ENCODE measurements around the gene GALR2.
"Not testable (repeated sequence)": the region's sequence is repeated elsewhere in the genome, so short reads cannot be mapped to it uniquely, and the experiment has no call there.

Gene GALR2

GRCh38 chr17:76050538-76051467, 23.8 kb upstream of the GALR2 start:
- no peak for DNase-seq

- no peak for DNase-seq
These were observed 23.0 kb upstream of the GALR2 start for GRCh38 chr17:76051561-76051960.

GRCh38 chr17:76053246-76054111, 21.1 kb upstream of the GALR2 start:
- no peak for DNase-seq

- no peak for DNase-seq
These were observed 20.5 kb upstream of the GALR2 start for GRCh38 chr17:76054112-76054476.

DNA sequence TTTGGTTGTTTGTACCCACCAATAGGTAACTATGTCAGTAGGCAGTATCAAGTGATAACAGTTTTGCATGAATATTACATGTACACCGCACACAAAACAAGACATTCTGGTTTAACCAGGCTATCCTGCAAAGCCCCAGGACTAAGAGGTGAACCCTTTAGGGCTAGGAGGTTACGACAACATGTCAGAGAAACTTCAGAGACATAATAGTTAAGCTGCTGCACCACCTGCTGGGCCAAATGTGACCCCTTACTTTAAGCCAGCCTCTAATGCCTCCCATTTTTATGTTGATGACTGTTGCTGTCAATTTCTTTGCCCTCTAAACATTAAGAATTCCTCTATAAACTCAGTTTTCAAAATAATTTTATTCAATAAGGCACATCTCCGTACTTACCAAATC, 17.7 kb upstream of the GALR2 start:
- DNase-seq = no peak

GRCh38 chr17:76058264-76058663, 16.3 kb upstream of the GALR2 start:
- DNase-seq = not testable (repeated sequence)

DNA sequence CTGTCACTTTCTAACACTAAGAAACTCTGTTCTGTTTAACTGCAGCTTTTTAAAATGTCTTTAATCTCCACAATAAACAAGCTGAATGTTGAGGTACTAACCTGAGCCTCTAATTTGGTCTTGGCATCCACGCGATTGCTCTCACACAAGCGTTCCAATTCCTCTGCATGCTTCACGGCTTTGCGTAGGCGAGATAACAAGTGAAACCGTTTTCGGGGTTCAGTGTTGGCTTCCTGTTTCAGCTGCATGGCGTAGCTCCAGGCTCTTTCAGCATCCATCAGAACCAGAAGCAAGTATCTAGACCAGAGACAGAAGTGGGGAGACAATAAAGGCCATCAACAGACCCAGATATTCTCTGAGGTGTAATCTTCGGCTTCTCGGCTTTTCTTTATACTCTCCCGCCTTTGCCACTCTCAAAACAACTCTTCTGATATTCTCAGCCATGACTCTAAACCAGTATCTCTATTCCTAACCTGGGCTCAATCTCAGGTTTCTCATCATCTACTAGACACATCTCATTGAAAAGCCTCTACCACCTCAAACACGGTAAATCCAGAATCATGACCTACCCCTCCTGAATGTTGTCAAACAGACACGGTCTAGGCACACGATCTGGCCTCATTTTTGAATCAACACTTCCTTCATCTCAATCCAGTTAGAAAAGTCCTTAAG, 10.6 kb upstream of the GALR2 start:
- DNase-seq = no peak

GRCh38 chr17:76065775-76066174, 8.8 kb upstream of the GALR2 start:
- DNase-seq = no peak

DNA sequence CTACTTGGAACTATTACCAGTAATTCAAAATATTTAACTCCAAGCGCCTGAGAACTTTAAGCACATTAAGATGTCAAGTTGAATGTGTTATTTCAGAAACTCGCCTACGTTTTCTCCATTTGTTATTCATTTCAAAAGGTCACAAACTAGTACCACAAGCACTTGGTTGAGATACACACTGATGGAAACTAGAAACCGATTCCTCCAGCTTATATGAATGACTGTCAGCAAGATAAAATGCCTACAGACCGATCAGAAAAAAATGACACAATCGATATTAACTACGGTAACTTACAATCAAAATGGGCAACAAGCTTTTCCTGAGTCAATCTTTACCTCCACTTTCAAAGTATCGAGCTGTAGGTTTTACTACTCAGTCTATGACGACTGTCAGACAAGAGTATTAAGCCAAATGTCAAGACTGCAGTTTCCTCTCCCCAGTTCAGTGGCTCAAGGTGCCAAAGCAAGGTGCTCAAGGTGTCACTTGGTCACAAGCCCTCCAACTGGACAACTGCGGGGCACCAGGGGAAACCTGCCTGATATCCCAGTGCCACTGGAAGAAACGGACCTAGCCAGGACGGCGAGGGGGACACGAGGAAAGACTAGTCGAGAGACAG, 2.9 kb upstream of the GALR2 start:
- DNase-seq = no peak

GRCh38 chr17:76072148-76072858, 2.3 kb upstream of the GALR2 start, which contains the start of gene SRP68:
Gene SRP68 (minus strand): TSS chr17:76072517. CDS start chr17:76072491, 26 bp downstream.
- peak; percentile 86 for DNase-seq

DNA sequence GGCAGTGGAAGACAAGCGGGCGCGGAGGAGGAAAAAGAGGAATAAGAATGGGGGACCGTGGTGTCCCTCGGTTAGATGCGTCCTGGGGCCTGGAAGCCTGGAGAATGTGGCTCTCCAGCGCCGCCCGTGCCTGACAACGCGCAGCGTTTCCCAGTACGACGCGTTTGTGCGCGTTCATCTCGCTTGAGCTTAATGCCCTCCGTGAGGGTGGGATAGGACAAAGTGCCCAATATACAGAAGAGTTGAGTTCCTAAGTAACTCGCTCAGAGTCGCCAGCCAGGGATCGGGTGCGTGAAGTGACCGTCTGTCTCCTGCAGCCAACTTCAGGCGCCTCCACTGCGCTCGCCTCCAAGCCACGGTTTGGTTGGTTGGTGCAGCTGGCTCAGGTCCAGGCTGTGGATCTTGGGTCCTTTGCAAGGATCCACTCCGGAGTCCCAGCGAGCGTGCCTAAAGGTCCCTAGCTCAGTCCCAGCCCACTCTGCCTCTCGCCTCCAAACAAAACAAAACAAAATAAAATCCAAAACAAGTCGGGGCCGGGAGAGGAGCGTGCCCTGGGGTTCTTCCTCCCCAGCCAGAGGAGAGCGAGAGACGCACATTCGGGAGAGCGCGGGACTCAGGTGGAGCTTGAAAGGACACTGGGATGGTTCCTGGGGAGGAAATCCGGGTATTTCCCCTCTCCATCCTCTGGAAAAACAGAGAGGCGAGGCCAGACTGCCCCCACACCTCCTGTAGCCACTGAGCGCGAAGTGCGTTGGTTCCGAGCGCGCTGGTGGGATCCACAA, 974 bp downstream of the GALR2 start:
- no peak for DNase-seq

DNA sequence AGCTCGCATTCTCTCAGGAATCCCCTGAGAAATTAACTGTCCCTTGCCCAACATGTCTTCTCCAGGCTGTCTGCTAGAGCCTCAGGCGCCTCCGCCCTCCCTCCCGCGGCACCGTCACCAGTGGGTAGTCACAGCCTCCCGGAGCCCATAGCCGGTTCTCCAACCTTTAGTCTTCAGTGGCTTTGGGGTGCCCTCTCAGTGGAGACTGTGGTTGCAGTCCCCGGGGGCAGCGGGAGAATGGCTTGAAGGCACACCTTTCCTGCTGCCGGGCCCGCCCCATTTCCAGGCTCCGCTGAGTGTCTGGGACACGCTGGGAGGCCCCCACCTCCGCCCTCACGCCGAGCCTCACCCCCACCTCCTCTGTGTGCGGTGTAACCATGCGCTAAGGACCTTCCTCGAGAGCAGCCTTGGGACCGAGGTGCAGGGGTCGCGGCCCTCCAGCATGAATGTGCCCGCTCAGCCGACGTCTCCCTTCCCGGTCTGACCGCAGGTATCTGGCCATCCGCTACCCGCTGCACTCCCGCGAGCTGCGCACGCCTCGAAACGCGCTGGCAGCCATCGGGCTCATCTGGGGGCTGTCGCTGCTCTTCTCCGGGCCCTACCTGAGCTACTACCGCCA, 1.7 kb downstream of the GALR2 start:
- DNase-seq = no peak

DNA sequence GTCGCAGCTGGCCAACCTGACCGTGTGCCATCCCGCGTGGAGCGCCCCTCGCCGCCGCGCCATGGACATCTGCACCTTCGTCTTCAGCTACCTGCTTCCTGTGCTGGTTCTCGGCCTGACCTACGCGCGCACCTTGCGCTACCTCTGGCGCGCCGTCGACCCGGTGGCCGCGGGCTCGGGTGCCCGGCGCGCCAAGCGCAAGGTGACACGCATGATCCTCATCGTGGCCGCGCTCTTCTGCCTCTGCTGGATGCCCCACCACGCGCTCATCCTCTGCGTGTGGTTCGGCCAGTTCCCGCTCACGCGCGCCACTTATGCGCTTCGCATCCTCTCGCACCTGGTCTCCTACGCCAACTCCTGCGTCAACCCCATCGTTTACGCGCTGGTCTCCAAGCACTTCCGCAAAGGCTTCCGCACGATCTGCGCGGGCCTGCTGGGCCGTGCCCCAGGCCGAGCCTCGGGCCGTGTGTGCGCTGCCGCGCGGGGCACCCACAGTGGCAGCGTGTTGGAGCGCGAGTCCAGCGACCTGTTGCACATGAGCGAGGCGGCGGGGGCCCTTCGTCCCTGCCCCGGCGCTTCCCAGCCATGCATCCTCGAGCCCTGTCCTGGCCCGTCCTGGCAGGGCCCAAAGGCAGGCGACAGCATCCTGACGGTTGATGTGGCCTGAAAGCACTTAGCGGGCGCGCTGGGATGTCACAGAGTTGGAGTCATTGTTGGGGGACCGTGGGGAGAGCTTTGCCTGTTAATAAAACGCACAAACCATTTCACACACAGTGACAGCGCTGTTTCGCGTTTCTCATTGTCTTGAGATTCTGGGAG, 2.4 kb downstream of the GALR2 start:
- no peak for DNase-seq

DNA sequence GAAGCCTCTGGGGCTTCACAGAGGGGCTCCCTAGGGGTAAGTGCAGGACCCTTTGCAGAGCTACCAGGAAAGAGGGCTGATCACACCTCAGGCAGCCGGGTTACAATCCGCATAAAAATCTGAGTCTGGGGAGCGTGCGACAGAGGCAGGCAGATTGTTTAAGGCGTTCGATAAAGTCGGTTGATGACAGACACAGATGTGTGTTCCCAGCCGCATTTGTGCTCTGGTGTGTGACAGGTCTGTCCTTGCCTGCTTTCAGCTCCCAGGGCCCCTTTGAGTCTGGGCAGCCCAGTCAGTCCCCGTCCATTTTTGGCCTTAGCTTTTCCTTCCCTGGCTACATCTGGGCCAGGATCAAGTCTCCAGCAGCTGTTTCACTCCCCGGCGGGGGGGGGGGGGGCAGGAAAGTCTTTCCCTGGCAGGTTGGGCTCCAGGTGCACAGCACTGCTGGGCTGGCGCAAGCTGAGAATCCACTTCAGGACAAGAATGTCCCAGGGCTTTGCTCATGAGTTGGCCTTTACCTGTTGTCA, 3.1 kb downstream of the GALR2 start:
- no peak for DNase-seq

DNA sequence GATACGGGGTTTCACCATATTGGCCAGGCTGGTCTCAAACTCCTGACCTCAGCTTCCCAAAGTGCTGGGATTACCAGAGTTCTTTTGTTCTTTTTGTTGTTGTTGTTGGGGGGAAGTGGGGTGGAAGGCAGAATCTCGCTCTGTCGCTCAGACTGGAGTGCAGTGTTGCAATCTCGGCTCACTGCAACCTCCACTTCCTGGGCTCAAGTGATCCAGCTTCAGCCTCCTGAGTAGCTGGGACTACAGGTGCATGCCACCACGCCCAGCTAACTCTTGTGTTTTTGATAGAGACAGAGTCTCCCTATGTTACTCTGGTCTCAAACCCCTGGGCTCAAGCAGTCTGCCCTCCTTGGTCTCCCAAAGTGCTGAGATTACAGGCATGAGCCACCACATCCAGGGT, 3.8 kb downstream of the GALR2 start:
- DNase-seq = not testable (repeated sequence)

- DNase-seq = peak; percentile 41
These were observed 4.4 kb downstream of the GALR2 start, which contains the start of gene ZACN for GRCh38 chr17:76078860-76079534. Gene ZACN (plus strand): TSS chr17:76079182. CDS start chr17:76079265, 83 bp downstream.

GRCh38 chr17:76079535-76079955, 5.0 kb downstream of the GALR2 start:
- no peak for DNase-seq

GRCh38 chr17:76079956-76080767, 5.6 kb downstream of the GALR2 start:
- DNase-seq = no peak
